Stomach (tissue), 4 donors: ENCODE data around the gene TRIM46.
"Not testable (repeated sequence)": the region's sequence is repeated elsewhere in the genome, so short reads cannot be mapped to it uniquely, and the experiment has no call there.

Source experiments
- EP300 ChIP-seq: sonication (generic); formaldehyde crosslinking; IDR thresholded peaks from one replicate; pipeline ENCODE4 v1.6.1; 2017; ENCODE audit warnings: antibody characterized with exemption
- TF ChIP-seq, protein P1 (sequence below), 7 experiments: fragments of 450-650 bp in 4 of 7; fragments of 200-600 bp in 3 of 7; sonication (generic) in 3 of 7; IDR thresholded peaks; one replicate each; pipeline ENCODE4 v1.5.1; 2016 to 2019; ENCODE audit warnings: antibody characterized with exemption in 7 of 7, control low read depth in 2 of 7, mild to moderate bottlenecking in 1 of 7

DNA sequence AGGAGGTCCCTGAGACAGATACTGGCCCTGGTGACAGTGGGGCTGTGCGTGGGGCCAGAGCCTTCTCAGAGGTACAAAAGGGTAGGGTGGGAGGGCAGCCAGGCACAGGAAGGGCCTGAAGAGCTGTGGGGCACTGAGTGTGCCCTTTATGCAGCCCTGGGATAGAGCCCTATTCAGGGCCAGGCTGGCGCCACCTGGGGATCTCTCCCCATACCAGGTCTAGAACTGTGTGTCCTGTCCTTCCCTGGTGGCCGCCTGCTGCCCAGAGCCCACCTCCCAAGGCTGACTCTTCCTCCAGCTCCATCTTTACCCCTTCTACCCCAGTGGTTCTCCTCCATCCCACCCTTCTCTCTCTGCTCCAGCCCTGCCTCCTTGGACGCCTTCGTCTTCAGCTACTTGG is 59.9 kb downstream of the TRIM46 start:
- not testable (repeated sequence) for TF ChIP-seq EP300
- TF ChIP-seq, protein P1, sequence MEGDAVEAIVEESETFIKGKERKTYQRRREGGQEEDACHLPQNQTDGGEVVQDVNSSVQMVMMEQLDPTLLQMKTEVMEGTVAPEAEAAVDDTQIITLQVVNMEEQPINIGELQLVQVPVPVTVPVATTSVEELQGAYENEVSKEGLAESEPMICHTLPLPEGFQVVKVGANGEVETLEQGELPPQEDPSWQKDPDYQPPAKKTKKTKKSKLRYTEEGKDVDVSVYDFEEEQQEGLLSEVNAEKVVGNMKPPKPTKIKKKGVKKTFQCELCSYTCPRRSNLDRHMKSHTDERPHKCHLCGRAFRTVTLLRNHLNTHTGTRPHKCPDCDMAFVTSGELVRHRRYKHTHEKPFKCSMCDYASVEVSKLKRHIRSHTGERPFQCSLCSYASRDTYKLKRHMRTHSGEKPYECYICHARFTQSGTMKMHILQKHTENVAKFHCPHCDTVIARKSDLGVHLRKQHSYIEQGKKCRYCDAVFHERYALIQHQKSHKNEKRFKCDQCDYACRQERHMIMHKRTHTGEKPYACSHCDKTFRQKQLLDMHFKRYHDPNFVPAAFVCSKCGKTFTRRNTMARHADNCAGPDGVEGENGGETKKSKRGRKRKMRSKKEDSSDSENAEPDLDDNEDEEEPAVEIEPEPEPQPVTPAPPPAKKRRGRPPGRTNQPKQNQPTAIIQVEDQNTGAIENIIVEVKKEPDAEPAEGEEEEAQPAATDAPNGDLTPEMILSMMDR (IDR thresholded peaks at IDR 0.05) = not testable (repeated sequence)
